Measurements from ENCODE around the gene SMARCD1. TPM values are rescaled to one million over a fixed set of nuclear protein-coding genes. Genes with fewer than 3 reads are reported as not detected.

Gene SMARCD1
- total and polyA plus RNA-seq, 2 experiments from 2014 or later: 124 to 287 TPM

DNA sequence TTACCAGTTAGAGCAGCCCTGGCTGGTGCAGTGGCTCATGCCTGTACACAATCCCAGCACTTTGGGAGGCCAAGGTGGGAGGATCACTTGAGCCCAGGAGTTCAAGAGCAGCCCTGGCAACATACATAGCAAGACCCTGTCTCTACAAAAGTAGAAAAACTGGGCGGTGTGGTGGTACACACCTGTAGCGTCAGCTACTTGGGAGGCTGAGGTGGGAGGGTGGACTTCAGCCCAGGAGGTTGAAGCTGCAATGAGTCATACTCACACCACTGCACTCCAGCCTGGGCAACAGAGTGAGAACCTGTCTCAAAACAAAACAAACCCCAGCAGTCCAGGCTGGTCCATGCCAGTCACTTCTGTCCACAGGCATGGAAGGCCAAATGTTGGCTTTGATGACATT, 34.2 kb downstream of the SMARCD1 start:
- H3K27ac Mint-ChIP-seq: no peak overlapping the region

More for the DNA sequence above, 34.2 kb downstream of the SMARCD1 start:
- H3K27ac ChIP-seq (ENCODE audit: low read depth): no peak overlapping the region
- no peaks in the 10 kb centered on the region for H3K9me2 ChIP-seq (ENCODE audit: insufficient read depth)
- Mint-ChIP-seq H3K27me3 (ENCODE audit: insufficient read depth, low read depth, poor library complexity) (no peaks in the 10 kb centered on the region), H3K36me3 (ENCODE audit: low read depth) (peaks cover 2% of the 10 kb centered on the region; the same call in 2 of the 3 replicates), H3K4me3 (no peak overlapping the region), H3K4me1 (peaks cover 2% of the 10 kb centered on the region; the same call in 1 of the 3 replicates), H3K9me3 (peaks cover 1% of the 10 kb centered on the region; the same call in 1 of the 3 replicates)
- DNase-seq (ENCODE audit: low spot score) (no peak), ATAC-seq (no peak)
- H3K27me3 ChIP-seq (ENCODE audit: insufficient read depth): no peaks in the 10 kb centered on the region
- no peak for TF ChIP-seq CTCF (conservative IDR thresholded peaks at IDR 0.05; ENCODE audit: low read depth in 2 of 2)
- no peak for TF ChIP-seq ZNF114 (CRISPR knock-in tag; IDR thresholded peaks at IDR 0.05)
- TF ChIP-seq, protein P1, sequence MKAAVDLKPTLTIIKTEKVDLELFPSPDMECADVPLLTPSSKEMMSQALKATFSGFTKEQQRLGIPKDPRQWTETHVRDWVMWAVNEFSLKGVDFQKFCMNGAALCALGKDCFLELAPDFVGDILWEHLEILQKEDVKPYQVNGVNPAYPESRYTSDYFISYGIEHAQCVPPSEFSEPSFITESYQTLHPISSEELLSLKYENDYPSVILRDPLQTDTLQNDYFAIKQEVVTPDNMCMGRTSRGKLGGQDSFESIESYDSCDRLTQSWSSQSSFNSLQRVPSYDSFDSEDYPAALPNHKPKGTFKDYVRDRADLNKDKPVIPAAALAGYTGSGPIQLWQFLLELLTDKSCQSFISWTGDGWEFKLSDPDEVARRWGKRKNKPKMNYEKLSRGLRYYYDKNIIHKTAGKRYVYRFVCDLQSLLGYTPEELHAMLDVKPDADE (IDR thresholded peaks at IDR 0.05): no peak
- no peak for TF ChIP-seq CREB1 (CRISPR knock-in tag; IDR thresholded peaks at IDR 0.05; ENCODE audit: low read depth)
- no peak for TF ChIP-seq REST (IDR thresholded peaks at IDR 0.05; ENCODE audit: unreplicated experiment)
- no peak for TF ChIP-seq JUNB (IDR thresholded peaks at IDR 0.05; ENCODE audit: unreplicated experiment)
- TF ChIP-seq NANOG (IDR thresholded peaks at IDR 0.05; ENCODE audit: borderline replicate concordance): no peak
- no peak for TF ChIP-seq EZH2phosphoT487 (IDR thresholded peaks at IDR 0.05; ENCODE audit: unreplicated experiment)
- no peak for TF ChIP-seq ZNF331 (CRISPR knock-in tag; IDR thresholded peaks at IDR 0.05; ENCODE audit: low read depth)
- TF ChIP-seq POLR2AphosphoS5 (IDR thresholded peaks at IDR 0.05; ENCODE audit: low read depth): no peak
- no peak for TF ChIP-seq EZH2 (IDR thresholded peaks at IDR 0.05; ENCODE audit: low read depth, unreplicated experiment)
- TF ChIP-seq STAT1 (IDR thresholded peaks at IDR 0.05; ENCODE audit: unreplicated experiment): no peak
- TF ChIP-seq, protein P2, sequence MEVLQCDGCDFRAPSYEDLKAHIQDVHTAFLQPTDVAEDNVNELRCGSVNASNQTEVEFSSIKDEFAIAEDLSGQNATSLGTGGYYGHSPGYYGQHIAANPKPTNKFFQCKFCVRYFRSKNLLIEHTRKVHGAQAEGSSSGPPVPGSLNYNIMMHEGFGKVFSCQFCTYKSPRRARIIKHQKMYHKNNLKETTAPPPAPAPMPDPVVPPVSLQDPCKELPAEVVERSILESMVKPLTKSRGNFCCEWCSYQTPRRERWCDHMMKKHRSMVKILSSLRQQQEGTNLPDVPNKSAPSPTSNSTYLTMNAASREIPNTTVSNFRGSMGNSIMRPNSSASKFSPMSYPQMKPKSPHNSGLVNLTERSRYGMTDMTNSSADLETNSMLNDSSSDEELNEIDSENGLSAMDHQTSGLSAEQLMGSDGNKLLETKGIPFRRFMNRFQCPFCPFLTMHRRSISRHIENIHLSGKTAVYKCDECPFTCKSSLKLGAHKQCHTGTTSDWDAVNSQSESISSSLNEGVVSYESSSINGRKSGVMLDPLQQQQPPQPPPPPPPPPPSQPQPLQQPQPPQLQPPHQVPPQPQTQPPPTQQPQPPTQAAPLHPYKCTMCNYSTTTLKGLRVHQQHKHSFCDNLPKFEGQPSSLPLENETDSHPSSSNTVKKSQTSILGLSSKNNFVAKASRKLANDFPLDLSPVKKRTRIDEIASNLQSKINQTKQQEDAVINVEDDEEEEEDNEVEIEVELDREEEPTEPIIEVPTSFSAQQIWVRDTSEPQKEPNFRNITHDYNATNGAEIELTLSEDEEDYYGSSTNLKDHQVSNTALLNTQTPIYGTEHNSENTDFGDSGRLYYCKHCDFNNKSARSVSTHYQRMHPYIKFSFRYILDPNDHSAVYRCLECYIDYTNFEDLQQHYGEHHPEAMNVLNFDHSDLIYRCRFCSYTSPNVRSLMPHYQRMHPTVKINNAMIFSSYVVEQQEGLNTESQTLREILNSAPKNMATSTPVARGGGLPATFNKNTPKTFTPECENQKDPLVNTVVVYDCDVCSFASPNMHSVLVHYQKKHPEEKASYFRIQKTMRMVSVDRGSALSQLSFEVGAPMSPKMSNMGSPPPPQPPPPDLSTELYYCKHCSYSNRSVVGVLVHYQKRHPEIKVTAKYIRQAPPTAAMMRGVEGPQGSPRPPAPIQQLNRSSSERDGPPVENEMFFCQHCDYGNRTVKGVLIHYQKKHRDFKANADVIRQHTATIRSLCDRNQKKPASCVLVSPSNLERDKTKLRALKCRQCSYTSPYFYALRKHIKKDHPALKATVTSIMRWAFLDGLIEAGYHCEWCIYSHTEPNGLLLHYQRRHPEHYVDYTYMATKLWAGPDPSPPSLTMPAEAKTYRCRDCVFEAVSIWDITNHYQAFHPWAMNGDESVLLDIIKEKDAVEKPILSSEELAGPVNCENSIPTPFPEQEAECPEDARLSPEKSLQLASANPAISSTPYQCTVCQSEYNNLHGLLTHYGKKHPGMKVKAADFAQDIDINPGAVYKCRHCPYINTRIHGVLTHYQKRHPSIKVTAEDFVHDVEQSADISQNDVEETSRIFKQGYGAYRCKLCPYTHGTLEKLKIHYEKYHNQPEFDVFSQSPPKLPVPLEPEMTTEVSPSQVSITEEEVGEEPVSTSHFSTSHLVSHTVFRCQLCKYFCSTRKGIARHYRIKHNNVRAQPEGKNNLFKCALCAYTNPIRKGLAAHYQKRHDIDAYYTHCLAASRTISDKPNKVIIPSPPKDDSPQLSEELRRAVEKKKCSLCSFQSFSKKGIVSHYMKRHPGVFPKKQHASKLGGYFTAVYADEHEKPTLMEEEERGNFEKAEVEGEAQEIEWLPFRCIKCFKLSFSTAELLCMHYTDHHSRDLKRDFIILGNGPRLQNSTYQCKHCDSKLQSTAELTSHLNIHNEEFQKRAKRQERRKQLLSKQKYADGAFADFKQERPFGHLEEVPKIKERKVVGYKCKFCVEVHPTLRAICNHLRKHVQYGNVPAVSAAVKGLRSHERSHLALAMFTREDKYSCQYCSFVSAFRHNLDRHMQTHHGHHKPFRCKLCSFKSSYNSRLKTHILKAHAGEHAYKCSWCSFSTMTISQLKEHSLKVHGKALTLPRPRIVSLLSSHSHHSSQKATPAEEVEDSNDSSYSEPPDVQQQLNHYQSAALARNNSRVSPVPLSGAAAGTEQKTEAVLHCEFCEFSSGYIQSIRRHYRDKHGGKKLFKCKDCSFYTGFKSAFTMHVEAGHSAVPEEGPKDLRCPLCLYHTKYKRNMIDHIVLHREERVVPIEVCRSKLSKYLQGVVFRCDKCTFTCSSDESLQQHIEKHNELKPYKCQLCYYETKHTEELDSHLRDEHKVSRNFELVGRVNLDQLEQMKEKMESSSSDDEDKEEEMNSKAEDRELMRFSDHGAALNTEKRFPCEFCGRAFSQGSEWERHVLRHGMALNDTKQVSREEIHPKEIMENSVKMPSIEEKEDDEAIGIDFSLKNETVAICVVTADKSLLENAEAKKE (CRISPR knock-in tag; IDR thresholded peaks at IDR 0.05): no peak
- peaks cover 14% of the 10 kb centered on the region for H3K79me2 ChIP-seq (replicated peaks; ENCODE audit: insufficient read depth)
- no peaks in the 10 kb centered on the region for H3F3A ChIP-seq (replicated peaks; ENCODE audit: low read depth)
- H4K20me1 ChIP-seq (replicated peaks; ENCODE audit: insufficient read depth): no peaks in the 10 kb centered on the region; the same call in 1 of the 2 replicates
- no peaks in the 10 kb centered on the region for H3K4me1 ChIP-seq (ENCODE audit: insufficient read depth)
- no peak overlapping the region for H3K4me3 ChIP-seq
- H3K4me2 ChIP-seq: no peak overlapping the region
- H3K36me3 ChIP-seq (ENCODE audit: insufficient read depth): no peaks in the 10 kb centered on the region
- no peak overlapping the region for H2AFZ ChIP-seq
